WTC11 (cell line): ENCODE data around the gene MPV17L. TPM values are rescaled to one million over a fixed set of nuclear protein-coding genes. Genes with fewer than 3 reads are reported as not detected.
"Not testable (repeated sequence)": the region's sequence is repeated elsewhere in the genome, so short reads cannot be mapped to it uniquely, and the experiment has no call there.

Source experiments
- ATAC-seq: fragments of 200-7000 bp; cut with Tn5 transposase; 2 replicates; pipeline ENCODE4 v1.10.0; 2021; ENCODE audit warnings: mild to moderate bottlenecking, moderate library complexity
- CTCF ChIA-PET: fragments of 300-600 bp; sonication (Branson Sonifier 250); formaldehyde crosslinking; loops from one replicate; lab custom pipeline; 2021; ENCODE audit warnings: antibody characterized with exemption; lab: Charles Lee
- POLR2A ChIA-PET: fragments of 350-600 bp; sonication (Branson Sonifier 250); formaldehyde crosslinking; loops from one replicate; lab custom pipeline; 2021; ENCODE audit warnings: antibody characterized with exemption; lab: Charles Lee
- DNase-seq: peaks from one replicate; pipeline ENCODE4 v3.0.0; 2021; ENCODE audit warnings: low spot score
- H3K27ac Mint-ChIP-seq: 2 replicates; pipeline ENCODE4 v1.8.0; 2021; ENCODE audit warnings: mixed read lengths
- H3K27me3 Mint-ChIP-seq: 2 replicates; pipeline ENCODE4 v1.8.0; 2021; ENCODE audit warnings: low read depth, mild to moderate bottlenecking, moderate library complexity, mixed read lengths
- H3K36me3 Mint-ChIP-seq: 2 replicates; pipeline ENCODE4 v1.8.0; 2021; ENCODE audit warnings: mixed read lengths
- H3K4me1 Mint-ChIP-seq: 2 replicates; pipeline ENCODE4 v1.8.0; 2022; ENCODE audit warnings: mixed read lengths
- H3K4me3 Mint-ChIP-seq: 2 replicates; pipeline ENCODE4 v1.8.0; 2021; ENCODE audit warnings: mild to moderate bottlenecking, moderate library complexity, mixed read lengths
- H3K9me3 Mint-ChIP-seq: 2 replicates; pipeline ENCODE4 v1.8.0; 2021; ENCODE audit warnings: mixed read lengths
- E2F4 ChIP-seq: sonication (generic); formaldehyde crosslinking; IDR thresholded peaks from 2 replicates; pipeline ENCODE4 v1.8.1; 2022; ENCODE audit warnings: low read depth, mild to moderate bottlenecking, moderate library complexity, missing genetic modification reagents, borderline replicate concordance
- FOXP4 ChIP-seq: sonication (generic); formaldehyde crosslinking; IDR thresholded peaks from 2 replicates; pipeline ENCODE4 v1.8.0; 2022; ENCODE audit warnings: mild to moderate bottlenecking, missing genetic modification reagents
- GABPB1 ChIP-seq: sonication (generic); formaldehyde crosslinking; IDR thresholded peaks from 2 replicates; pipeline ENCODE4 v1.8.1; 2023; ENCODE audit warnings: mild to moderate bottlenecking, missing genetic modification reagents
- GRHL2 ChIP-seq: fragments of 250-450 bp; sonication (Bioruptor Pico); IDR thresholded peaks from 2 replicates; pipeline ENCODE4 v1.8.0; 2022; ENCODE audit warnings: mild to moderate bottlenecking, moderate library complexity; ENCODE audit not compliant: insufficient replicate concordance, severe bottlenecking
- JAZF1 ChIP-seq: fragments of 250-450 bp; sonication (Bioruptor Pico); IDR thresholded peaks from 2 replicates; pipeline ENCODE4 v1.9.0; 2021; ENCODE audit warnings: moderate library complexity, mild to moderate bottlenecking, inconsistent platforms
- NFE2L1 ChIP-seq: sonication (generic); formaldehyde crosslinking; IDR thresholded peaks from 2 replicates; pipeline ENCODE4 v1.8.1; 2023; ENCODE audit warnings: missing genetic modification reagents
- NFYB ChIP-seq: sonication (generic); formaldehyde crosslinking; conservative IDR thresholded peaks from 2 replicates; pipeline ENCODE4 v1.8.0; 2022; ENCODE audit warnings: low read depth, missing genetic modification reagents
- NR3C1 ChIP-seq: sonication (generic); formaldehyde crosslinking; conservative IDR thresholded peaks from 2 replicates; pipeline ENCODE4 v1.8.1; 2023; ENCODE audit warnings: low read depth, mild to moderate bottlenecking, missing genetic modification reagents
- OVOL2 ChIP-seq: fragments of 250-450 bp; sonication (Bioruptor Pico); IDR thresholded peaks from 2 replicates; pipeline ENCODE4 v1.9.0; 2021; ENCODE audit warnings: mild to moderate bottlenecking, borderline replicate concordance
- SMAD3 ChIP-seq: sonication (generic); formaldehyde crosslinking; IDR thresholded peaks from 2 replicates; pipeline ENCODE4 v1.8.0; 2022; ENCODE audit warnings: missing genetic modification reagents, mild to moderate bottlenecking, borderline replicate concordance
- SMAD4 ChIP-seq: sonication (generic); formaldehyde crosslinking; IDR thresholded peaks from 2 replicates; pipeline ENCODE4 v1.8.0; 2022; ENCODE audit warnings: mild to moderate bottlenecking, missing genetic modification reagents
- TCF7 ChIP-seq: sonication (generic); formaldehyde crosslinking; IDR thresholded peaks from 2 replicates; pipeline ENCODE4 v1.8.0; 2022; ENCODE audit warnings: mild to moderate bottlenecking, low read depth, missing genetic modification reagents, moderate library complexity
- USF2 ChIP-seq: sonication (generic); formaldehyde crosslinking; IDR thresholded peaks from 2 replicates; pipeline ENCODE4 v1.8.1; 2023; ENCODE audit warnings: mild to moderate bottlenecking, missing genetic modification reagents, moderate library complexity
- ZNF138 ChIP-seq: sonication (generic); formaldehyde crosslinking; conservative IDR thresholded peaks from 2 replicates; pipeline ENCODE4 v1.8.1; 2022; ENCODE audit warnings: mild to moderate bottlenecking, moderate library complexity, missing genetic modification reagents
- ZNF219 ChIP-seq: sonication (generic); formaldehyde crosslinking; IDR thresholded peaks from 2 replicates; pipeline ENCODE4 v1.8.0; 2023; ENCODE audit warnings: missing genetic modification reagents, mild to moderate bottlenecking, borderline replicate concordance
- total RNA-seq: library from RNA; stranded (reverse); gene quantifications from 3 replicates; pipeline ENCODE4 v1.2.3, GENCODE V29; 2021
- TF ChIP-seq, protein P1 (sequence below): sonication (generic); formaldehyde crosslinking; IDR thresholded peaks from 2 replicates; pipeline ENCODE4 v1.8.0; 2022; ENCODE audit warnings: mild to moderate bottlenecking, missing genetic modification reagents
- TF ChIP-seq, protein P2 (sequence below): sonication (generic); formaldehyde crosslinking; IDR thresholded peaks from 2 replicates; pipeline ENCODE4 v1.8.0; 2022; ENCODE audit warnings: missing genetic modification reagents

Gene MPV17L
- total RNA-seq, 1 experiment from 2014 or later: 5.4 TPM

DNA sequence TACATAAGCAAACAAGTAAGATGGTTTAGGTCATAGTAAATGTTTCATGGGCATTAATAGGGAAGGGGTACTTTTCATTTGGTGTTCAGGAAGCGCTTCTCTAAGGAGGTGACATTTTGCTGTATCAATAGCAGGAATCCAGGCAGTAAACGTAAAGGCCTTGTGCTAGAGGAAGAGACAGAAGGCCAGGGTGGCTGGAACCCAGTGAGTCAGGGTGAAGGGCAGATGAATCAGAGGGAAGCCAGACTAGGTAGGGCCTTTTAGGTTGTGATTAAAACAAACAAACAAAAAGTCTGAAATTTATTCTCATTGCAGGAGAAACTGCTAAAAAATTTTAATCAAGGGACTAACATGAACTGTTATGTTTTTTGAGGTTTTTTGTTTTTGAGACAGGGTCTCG, 45.3 kb downstream of the MPV17L start:
- CTCF ChIA-PET: no interaction called here
- Mint-ChIP-seq H3K27me3 (peaks cover 8% of the 10 kb centered on the region), H3K4me1 (peaks cover under 1% of the 10 kb centered on the region), H3K36me3 (0 out of 2 replicates have a peak, but pooled peaks cover 3% of the 10 kb centered on the region), H3K4me3 (no peak overlapping the region), H3K27ac (no peak overlapping the region), H3K9me3 (peaks cover 13% of the 10 kb centered on the region)
- DNase-seq (no peak), ATAC-seq (no peak)
- POLR2A ChIA-PET: no interaction called here
- TF ChIP-seq NR3C1 (CRISPR knock-in tag): no peak
- TF ChIP-seq, protein P1, sequence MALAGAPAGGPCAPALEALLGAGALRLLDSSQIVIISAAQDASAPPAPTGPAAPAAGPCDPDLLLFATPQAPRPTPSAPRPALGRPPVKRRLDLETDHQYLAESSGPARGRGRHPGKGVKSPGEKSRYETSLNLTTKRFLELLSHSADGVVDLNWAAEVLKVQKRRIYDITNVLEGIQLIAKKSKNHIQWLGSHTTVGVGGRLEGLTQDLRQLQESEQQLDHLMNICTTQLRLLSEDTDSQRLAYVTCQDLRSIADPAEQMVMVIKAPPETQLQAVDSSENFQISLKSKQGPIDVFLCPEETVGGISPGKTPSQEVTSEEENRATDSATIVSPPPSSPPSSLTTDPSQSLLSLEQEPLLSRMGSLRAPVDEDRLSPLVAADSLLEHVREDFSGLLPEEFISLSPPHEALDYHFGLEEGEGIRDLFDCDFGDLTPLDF (CRISPR knock-in tag): no peak
- no peak for TF ChIP-seq TCF7 (CRISPR knock-in tag)
- no peak for TF ChIP-seq GRHL2 (CRISPR knock-in tag)
- TF ChIP-seq SMAD3 (CRISPR knock-in tag): no peak
- TF ChIP-seq FOXP4 (CRISPR knock-in tag): no peak

DNA sequence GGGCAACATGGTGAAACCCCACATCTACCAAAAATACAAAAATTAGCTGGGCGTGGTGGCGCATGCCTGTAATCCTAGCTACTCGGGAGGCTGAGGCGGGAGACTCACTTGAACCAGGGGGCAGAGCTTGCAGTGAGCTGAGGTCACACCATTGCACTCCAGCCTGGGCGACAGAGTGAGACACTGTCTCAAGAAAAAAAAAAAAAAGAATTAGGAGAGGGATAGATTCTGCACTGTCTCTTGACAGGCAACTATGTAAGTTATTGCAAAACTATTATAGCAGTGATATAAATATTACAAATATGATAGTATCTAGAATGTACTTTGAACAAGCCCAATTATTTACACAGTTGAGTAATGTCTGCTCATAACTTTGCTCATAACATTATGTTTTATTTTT, 46.6 kb downstream of the MPV17L start:
- H3K27me3 Mint-ChIP-seq, ATAC-seq, DNase-seq, H3K36me3 Mint-ChIP-seq, H3K27ac Mint-ChIP-seq, H3K4me1 Mint-ChIP-seq, CTCF ChIA-PET, POLR2A ChIA-PET, H3K4me3 Mint-ChIP-seq: not testable (repeated sequence)
- peaks cover 13% of the 10 kb centered on the region for H3K9me3 Mint-ChIP-seq

DNA sequence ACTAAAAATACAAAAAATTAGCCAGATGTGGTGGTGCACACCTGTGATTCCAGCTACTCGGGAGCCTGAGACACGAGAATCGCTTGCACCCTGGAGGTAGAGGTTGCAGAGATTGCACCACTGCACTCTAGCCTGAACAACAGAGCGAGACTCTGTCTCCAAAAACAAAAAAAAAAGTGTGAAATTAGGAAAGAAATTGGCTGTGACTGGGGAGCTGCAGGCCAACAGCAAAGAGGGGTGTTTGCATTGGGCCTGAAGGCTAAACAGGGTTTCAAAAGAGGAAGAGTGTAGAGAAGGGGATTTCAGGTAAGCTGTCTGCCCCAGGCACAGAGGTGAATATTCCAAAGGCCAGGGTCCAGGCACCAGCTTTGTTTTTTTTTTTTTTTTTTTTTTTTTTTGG, 48.2 kb downstream of the MPV17L start:
- DNase-seq: no peak
- H3K4me1 Mint-ChIP-seq: no peaks in the 10 kb centered on the region
- TF ChIP-seq SMAD4 (CRISPR knock-in tag) (no peak), NR3C1 (CRISPR knock-in tag) (no peak), ZNF219 (CRISPR knock-in tag) (no peak), OVOL2 (CRISPR knock-in tag) (no peak), E2F4 (CRISPR knock-in tag) (no peak), ZNF138 (CRISPR knock-in tag) (no peak), JAZF1 (CRISPR knock-in tag) (no peak), NFE2L1 (CRISPR knock-in tag) (no peak), SMAD3 (CRISPR knock-in tag) (no peak), USF2 (CRISPR knock-in tag) (no peak), NFYB (CRISPR knock-in tag) (no peak), GABPB1 (CRISPR knock-in tag) (no peak)
- TF ChIP-seq, protein P2, sequence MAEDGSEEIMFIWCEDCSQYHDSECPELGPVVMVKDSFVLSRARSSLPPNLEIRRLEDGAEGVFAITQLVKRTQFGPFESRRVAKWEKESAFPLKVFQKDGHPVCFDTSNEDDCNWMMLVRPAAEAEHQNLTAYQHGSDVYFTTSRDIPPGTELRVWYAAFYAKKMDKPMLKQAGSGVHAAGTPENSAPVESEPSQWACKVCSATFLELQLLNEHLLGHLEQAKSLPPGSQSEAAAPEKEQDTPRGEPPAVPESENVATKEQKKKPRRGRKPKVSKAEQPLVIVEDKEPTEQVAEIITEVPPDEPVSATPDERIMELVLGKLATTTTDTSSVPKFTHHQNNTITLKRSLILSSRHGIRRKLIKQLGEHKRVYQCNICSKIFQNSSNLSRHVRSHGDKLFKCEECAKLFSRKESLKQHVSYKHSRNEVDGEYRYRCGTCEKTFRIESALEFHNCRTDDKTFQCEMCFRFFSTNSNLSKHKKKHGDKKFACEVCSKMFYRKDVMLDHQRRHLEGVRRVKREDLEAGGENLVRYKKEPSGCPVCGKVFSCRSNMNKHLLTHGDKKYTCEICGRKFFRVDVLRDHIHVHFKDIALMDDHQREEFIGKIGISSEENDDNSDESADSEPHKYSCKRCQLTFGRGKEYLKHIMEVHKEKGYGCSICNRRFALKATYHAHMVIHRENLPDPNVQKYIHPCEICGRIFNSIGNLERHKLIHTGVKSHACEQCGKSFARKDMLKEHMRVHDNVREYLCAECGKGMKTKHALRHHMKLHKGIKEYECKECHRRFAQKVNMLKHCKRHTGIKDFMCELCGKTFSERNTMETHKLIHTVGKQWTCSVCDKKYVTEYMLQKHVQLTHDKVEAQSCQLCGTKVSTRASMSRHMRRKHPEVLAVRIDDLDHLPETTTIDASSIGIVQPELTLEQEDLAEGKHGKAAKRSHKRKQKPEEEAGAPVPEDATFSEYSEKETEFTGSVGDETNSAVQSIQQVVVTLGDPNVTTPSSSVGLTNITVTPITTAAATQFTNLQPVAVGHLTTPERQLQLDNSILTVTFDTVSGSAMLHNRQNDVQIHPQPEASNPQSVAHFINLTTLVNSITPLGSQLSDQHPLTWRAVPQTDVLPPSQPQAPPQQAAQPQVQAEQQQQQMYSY: no peak
- no peak for ATAC-seq
- ChIA-PET POLR2A (no interaction called here), CTCF (interaction anchor here (0.5 to 0.8 kb wide), 2 partner anchors 35 to 107 kb away, joined by 3 to 4 read pairs; no protein-coding TSS in a partner anchor)
- H3K36me3 Mint-ChIP-seq: 0 out of 2 replicates have a peak, but pooled peaks cover 3% of the 10 kb centered on the region
- no peaks in the 10 kb centered on the region for H3K27me3 Mint-ChIP-seq
- peaks cover 13% of the 10 kb centered on the region for H3K9me3 Mint-ChIP-seq
- no peak overlapping the region for H3K4me3 Mint-ChIP-seq
- H3K27ac Mint-ChIP-seq: no peak overlapping the region
